Endodermal cell (in vitro differentiated cells): ENCODE data around the gene FAM163A. TPM values are rescaled to one million over a fixed set of nuclear protein-coding genes. Genes with fewer than 3 reads are reported as not detected.

ENCODE experiments used
- DNase-seq: peaks from one replicate; pipeline ENCODE4 v3.0.0-alpha.2; 2017
- H3K27ac ChIP-seq: 2 replicates; pipeline ENCODE4 v1.5.1; 2013; ENCODE audit warnings: mild to moderate bottlenecking, low read depth, low read length, moderate library complexity
- H3K27me3 ChIP-seq: 2 replicates; pipeline ENCODE4 v1.6.1; 2013; ENCODE audit warnings: mild to moderate bottlenecking, low read length, moderate library complexity; ENCODE audit not compliant: insufficient read depth, control insufficient read depth, poor library complexity, severe bottlenecking
- H3K36me3 ChIP-seq: 2 replicates; pipeline ENCODE4 v1.7.0; 2013; ENCODE audit warnings: mild to moderate bottlenecking, low read length, moderate library complexity; ENCODE audit not compliant: control insufficient read depth, insufficient read depth
- H3K4me1 ChIP-seq: one replicate; pipeline ENCODE4 v1.7.0; 2013; ENCODE audit warnings: low read length; ENCODE audit not compliant: control insufficient read depth, insufficient read depth
- H3K4me3 ChIP-seq: 2 replicates; pipeline ENCODE4 v1.5.1; 2013; ENCODE audit warnings: mild to moderate bottlenecking, low read length, moderate library complexity
- H3K9ac ChIP-seq: 2 replicates; pipeline ENCODE4 v1.6.1; 2013; ENCODE audit warnings: mild to moderate bottlenecking, low read length, moderate library complexity; ENCODE audit not compliant: poor library complexity, severe bottlenecking; ENCODE audit errors: extremely low read depth
- H3K9me3 ChIP-seq: 2 replicates; pipeline ENCODE4 v1.6.1; 2013; ENCODE audit warnings: mild to moderate bottlenecking, low read length, moderate library complexity; ENCODE audit not compliant: control insufficient read depth
- H3K27ac Mint-ChIP-seq: 2 replicates; pipeline ENCODE4 v1.8.0; 2020; ENCODE audit warnings: mixed read lengths
- H3K27me3 Mint-ChIP-seq: 2 replicates; pipeline ENCODE4 v1.8.0; 2021; ENCODE audit warnings: mild to moderate bottlenecking, mixed read lengths; ENCODE audit not compliant: insufficient read depth
- H3K36me3 Mint-ChIP-seq: 2 replicates; pipeline ENCODE4 v1.8.0; 2020; ENCODE audit warnings: low read depth, mixed read lengths
- H3K4me1 Mint-ChIP-seq: 2 replicates; pipeline ENCODE4 v1.8.0; 2020; ENCODE audit warnings: mixed read lengths
- H3K4me3 Mint-ChIP-seq: 2 replicates; pipeline ENCODE4 v1.8.0; 2020; ENCODE audit warnings: mild to moderate bottlenecking, moderate library complexity, mixed read lengths
- H3K9me3 Mint-ChIP-seq: 2 replicates; pipeline ENCODE4 v1.8.0; 2020; ENCODE audit warnings: mild to moderate bottlenecking, mixed read lengths
- WGBS, 2 experiments: methylation state at CpG; one replicate each; pipeline versions ENCODE4 v1.1.5 to v1.1.7; 2013; ENCODE audit warnings: missing lambda C conversion rate in 2 of 2, mixed read lengths in 1 of 2; ENCODE audit not compliant: insufficient coverage in 1 of 2, insufficient read length in 1 of 2; 5-methylcytosine and 5-hydroxymethylcytosine counted together
- total RNA-seq, 2 donors: library from RNA; stranded (reverse); fragmentation: NEBNext Ultra II Directional in 1 of 2; extraction: Animal tissue kit (Norgen Biotek cat#: 25700) in 1 of 2; gene quantifications; 2 replicates in 1 of 2; 3 replicates in 1 of 2; pipeline ENCODE4 v1.2.1, GENCODE V29; 2021
- TF ChIP-seq, protein P1 (sequence below): fragments of 200-600 bp; sonication (generic); conservative IDR thresholded peaks from 2 replicates; pipeline ENCODE4 v1.5.0; 2021; ENCODE audit warnings: antibody characterized with exemption, mild to moderate bottlenecking

Gene FAM163A
- total RNA-seq, 2 donors from 2014 or later: not detected

DNA sequence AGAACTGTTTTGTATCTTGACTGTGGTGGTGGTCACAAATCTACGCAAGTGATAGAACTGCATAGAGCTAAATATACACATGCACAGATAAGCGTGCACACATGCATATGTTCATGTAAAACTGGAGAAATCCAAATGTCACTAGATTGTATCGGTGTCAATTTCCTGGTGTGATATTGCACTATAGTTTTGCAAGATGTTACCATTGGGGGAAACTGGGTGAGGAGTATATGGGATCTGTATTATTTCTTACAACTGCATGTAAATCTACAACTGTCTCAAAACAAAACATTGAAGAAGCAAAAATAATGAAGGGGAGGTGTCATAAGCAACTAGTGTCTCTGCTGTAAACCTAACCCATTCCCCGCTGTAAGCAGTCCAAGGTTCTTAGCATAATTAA is 30.2 kb downstream of the FAM163A start:
- no peaks in the 10 kb centered on the region for H3K27me3 Mint-ChIP-seq
- no peak overlapping the region for H3K4me3 Mint-ChIP-seq
- no peaks in the 10 kb centered on the region for H3K36me3 ChIP-seq
- no peaks in the 10 kb centered on the region for H3K9me3 ChIP-seq
- H3K36me3 Mint-ChIP-seq: no peaks in the 10 kb centered on the region
- no peak overlapping the region for H3K4me3 ChIP-seq
- TF ChIP-seq, protein P1, sequence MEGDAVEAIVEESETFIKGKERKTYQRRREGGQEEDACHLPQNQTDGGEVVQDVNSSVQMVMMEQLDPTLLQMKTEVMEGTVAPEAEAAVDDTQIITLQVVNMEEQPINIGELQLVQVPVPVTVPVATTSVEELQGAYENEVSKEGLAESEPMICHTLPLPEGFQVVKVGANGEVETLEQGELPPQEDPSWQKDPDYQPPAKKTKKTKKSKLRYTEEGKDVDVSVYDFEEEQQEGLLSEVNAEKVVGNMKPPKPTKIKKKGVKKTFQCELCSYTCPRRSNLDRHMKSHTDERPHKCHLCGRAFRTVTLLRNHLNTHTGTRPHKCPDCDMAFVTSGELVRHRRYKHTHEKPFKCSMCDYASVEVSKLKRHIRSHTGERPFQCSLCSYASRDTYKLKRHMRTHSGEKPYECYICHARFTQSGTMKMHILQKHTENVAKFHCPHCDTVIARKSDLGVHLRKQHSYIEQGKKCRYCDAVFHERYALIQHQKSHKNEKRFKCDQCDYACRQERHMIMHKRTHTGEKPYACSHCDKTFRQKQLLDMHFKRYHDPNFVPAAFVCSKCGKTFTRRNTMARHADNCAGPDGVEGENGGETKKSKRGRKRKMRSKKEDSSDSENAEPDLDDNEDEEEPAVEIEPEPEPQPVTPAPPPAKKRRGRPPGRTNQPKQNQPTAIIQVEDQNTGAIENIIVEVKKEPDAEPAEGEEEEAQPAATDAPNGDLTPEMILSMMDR: no peak
- no peak overlapping the region for H3K27ac ChIP-seq
- H3K27ac Mint-ChIP-seq: no peak overlapping the region
- WGBS, 2 experiments: 94 to 97% methylated on average over 4 of the region's 4 CpGs
- no peak for DNase-seq
- H3K9ac ChIP-seq: no peak overlapping the region
- no peaks in the 10 kb centered on the region for H3K4me1 ChIP-seq
- no peaks in the 10 kb centered on the region for H3K4me1 Mint-ChIP-seq
- H3K27me3 ChIP-seq: no peaks in the 10 kb centered on the region
- peaks cover 1% of the 10 kb centered on the region for H3K9me3 Mint-ChIP-seq

DNA sequence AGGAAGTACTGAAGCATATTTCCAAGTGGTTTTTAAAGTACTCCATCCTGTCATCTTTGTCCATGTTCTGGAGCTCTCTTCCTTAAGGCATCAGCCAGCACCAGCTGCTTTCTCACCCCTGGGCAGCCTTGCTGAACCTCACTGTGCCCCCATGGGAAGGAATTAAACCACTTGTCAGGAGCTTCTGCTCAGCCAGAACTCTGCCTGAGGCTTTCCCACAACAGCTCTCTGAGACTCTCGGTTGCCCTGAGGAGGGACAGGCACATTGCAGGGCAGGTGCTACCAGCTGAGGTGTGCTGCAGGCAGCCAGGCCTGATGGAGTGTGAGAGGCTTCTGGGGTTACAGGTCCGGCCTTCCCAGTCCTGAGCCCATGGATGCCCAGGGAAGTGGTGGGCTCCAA is 30.9 kb downstream of the FAM163A start:
- Histone ChIP-seq H3K4me1 (no peaks in the 10 kb centered on the region), H3K36me3 (no peaks in the 10 kb centered on the region), H3K9me3 (no peaks in the 10 kb centered on the region), H3K27me3 (no peaks in the 10 kb centered on the region), H3K27ac (no peak overlapping the region), H3K9ac (no peak overlapping the region), H3K4me3 (no peak overlapping the region)
- Mint-ChIP-seq H3K4me3 (no peak overlapping the region), H3K9me3 (no peaks in the 10 kb centered on the region), H3K27me3 (no peaks in the 10 kb centered on the region), H3K4me1 (no peaks in the 10 kb centered on the region), H3K36me3 (no peaks in the 10 kb centered on the region), H3K27ac (no peak overlapping the region)
- TF ChIP-seq, protein P1: no peak
- WGBS, 2 experiments: 88% methylated on average over 2 of the region's 2 CpGs; no CpG with 5 or more reads in 1 of the 2 experiments
- no peak for DNase-seq

DNA sequence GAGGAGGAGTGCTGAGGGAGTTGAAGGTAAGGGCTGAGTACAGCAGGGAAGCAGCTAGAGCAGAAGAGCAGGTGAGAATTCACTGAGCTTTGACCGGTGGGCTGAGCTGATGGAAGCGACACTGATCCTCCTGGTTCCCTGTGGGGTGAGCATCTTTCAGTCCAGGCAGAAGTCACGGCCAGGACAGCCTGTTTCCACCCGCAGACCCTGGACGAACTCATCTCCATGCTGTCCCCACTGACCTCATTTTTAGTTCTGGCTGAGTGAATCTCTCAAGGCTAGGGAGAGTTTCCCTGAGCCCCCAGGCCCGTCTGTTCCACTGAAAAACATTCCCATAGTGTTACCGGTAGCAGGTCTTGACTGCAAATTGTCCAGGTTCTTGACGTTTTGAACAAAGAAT is 31.5 kb downstream of the FAM163A start:
- 92 to 97% methylated on average over 8 of the region's 8 CpGs for WGBS, 2 experiments
- Histone ChIP-seq H3K4me1 (no peaks in the 10 kb centered on the region), H3K27me3 (no peaks in the 10 kb centered on the region), H3K27ac (no peak overlapping the region), H3K36me3 (no peaks in the 10 kb centered on the region), H3K9me3 (no peaks in the 10 kb centered on the region), H3K4me3 (no peak overlapping the region), H3K9ac (no peak overlapping the region)
- Mint-ChIP-seq H3K36me3 (no peaks in the 10 kb centered on the region), H3K4me1 (no peaks in the 10 kb centered on the region), H3K27me3 (no peaks in the 10 kb centered on the region), H3K4me3 (no peak overlapping the region), H3K27ac (no peak overlapping the region), H3K9me3 (no peaks in the 10 kb centered on the region)
- DNase-seq: no peak
- TF ChIP-seq, protein P1: no peak
